AG10803 (cell line): ENCODE results near the gene MLXIPL.
A peak's percentile ranks its signal among the peaks of the same experiment; 100 is the strongest.
"Not testable (repeated sequence)": the region's sequence is repeated elsewhere in the genome, so short reads cannot be mapped to it uniquely, and the experiment has no call there.

Experiments used
- DNase-seq: peaks from one replicate; pipeline ENCODE4 v3.0.0; 2010; ENCODE audit warnings: low read depth
- H3K4me3 ChIP-seq: 2 replicates; pipeline ENCODE4 v1.5.1; 2011; ENCODE audit warnings: mild to moderate bottlenecking, low read length, control low read depth
- TF ChIP-seq, protein P1 (sequence below): conservative IDR thresholded peaks from 2 replicates; pipeline ENCODE4 v1.5.1; 2011; ENCODE audit warnings: mild to moderate bottlenecking, low read length, control low read depth, inconsistent platforms

Gene MLXIPL

DNA sequence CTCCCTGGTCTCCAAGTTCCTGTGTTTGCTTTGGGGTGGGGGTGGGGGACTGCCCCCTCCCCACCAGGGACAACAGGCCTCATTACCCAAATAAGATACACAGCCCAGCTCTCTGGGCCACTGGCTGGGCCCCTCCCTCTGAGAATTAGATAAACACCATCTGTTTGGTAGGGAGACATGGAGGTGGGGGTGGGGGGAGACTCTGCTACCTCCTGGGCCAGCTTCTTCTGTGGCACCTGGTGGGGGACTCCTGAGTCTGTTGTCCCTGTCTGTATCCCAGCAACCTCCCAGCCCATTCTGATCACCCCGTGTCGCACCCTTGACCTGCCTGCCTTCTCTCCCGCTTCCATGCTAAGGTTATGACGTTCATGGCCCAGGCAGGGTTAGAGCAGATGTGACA is 5.8 kb downstream of the MLXIPL start:
- H3K4me3 ChIP-seq: no peak overlapping the region
- TF ChIP-seq, protein P1, sequence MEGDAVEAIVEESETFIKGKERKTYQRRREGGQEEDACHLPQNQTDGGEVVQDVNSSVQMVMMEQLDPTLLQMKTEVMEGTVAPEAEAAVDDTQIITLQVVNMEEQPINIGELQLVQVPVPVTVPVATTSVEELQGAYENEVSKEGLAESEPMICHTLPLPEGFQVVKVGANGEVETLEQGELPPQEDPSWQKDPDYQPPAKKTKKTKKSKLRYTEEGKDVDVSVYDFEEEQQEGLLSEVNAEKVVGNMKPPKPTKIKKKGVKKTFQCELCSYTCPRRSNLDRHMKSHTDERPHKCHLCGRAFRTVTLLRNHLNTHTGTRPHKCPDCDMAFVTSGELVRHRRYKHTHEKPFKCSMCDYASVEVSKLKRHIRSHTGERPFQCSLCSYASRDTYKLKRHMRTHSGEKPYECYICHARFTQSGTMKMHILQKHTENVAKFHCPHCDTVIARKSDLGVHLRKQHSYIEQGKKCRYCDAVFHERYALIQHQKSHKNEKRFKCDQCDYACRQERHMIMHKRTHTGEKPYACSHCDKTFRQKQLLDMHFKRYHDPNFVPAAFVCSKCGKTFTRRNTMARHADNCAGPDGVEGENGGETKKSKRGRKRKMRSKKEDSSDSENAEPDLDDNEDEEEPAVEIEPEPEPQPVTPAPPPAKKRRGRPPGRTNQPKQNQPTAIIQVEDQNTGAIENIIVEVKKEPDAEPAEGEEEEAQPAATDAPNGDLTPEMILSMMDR: no peak
- DNase-seq: no peak

GRCh38 chr7:73617520-73617919 is 6.8 kb downstream of the MLXIPL start:
- not testable (repeated sequence) for DNase-seq, H3K4me3 ChIP-seq

- no peak overlapping the region for H3K4me3 ChIP-seq
- TF ChIP-seq, protein P1: peak; percentile 29; the same call in 1 of the 2 replicates
- peak; percentile 26 for DNase-seq
Observed at GRCh38 chr7:73615886-73616285, 8.4 kb downstream of the MLXIPL start.

DNA sequence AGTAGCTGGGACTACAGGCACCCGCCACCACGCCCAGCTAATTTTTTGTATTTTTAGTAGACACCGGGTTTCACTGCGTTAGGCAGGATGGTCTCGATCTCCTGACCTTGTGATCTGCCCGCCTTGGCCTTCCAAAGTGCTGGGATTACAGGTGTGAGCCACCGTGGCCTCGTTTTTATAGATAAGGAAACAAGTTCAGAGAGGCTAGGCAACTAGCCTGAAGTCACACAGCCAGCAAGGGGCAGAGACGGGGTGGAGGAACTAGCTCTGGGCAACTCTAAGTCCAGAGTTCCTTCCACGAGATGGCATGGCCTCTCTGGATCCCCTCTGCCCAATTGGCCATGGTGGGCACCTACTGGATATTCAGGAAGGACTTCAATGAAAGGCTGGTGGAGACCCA is 9.4 kb downstream of the MLXIPL start:
- H3K4me3 ChIP-seq, DNase-seq: not testable (repeated sequence)

- DNase-seq: no peak
- no peak overlapping the region for H3K4me3 ChIP-seq
- TF ChIP-seq, protein P1: no peak
Observed at GRCh38 chr7:73613954-73614735, 10.2 kb downstream of the MLXIPL start.

DNA sequence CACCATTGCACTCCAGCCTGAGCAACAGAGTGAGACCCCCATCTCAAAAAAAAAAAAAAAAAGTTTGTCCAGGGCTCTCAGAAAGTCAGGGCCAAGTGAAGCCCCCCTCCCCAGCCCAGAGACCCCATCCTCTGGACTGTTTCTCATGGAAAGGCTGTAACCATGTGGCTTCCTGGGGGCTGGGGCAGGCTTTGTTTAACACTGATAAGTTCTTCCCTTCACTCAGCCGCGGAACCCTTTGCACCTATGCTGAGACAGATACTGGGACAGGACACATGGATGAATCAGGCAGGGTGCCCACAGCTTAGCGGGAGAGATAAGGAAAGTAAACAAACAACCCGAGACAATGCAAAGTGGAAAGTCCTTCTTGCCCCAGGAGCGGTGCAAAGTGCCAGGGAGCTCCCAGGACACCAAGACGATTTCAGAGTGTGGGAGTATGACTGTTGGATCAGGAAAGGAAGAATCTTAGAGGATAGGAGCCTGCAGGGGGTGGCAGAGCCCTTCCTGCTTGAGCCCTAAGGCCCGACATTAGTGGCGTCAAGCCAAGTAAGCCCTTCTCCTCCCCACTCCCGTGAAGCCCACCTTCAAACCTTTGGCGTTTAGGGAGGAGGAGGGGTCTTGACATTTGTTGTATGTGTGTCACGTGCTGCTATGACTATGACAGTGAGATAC is 11.6 kb downstream of the MLXIPL start:
- no peak overlapping the region for H3K4me3 ChIP-seq
- TF ChIP-seq, protein P1: no peak
- peak; percentile 21 for DNase-seq

DNA sequence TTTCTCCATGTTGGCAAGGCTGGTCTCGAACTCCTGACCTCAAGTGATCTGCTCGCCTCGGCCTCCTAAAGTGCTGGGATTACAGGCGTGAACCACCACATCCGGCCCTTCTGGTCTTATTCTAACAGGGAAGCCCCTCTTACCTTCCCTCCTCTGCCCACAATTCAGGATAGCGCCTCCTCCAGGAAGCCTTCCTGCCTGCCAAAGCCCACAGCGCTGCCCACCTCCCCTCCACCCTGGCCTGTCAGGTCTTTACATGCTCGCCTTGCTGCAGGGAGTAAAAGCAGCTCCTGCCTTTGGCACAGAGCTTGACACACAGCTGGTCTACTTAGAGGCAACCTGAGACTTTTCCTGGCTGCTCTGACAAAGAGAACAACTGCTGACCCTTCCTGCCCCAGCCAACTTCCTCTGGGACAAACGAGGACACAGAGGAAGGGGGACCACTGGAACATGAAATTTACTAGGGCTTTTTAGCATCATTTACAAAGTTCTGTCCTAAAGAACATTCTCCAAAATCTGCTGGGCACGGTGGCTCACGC is 13.2 kb downstream of the MLXIPL start:
- DNase-seq: no peak
- TF ChIP-seq, protein P1: no peak
- no peak overlapping the region for H3K4me3 ChIP-seq

- DNase-seq: no peak
- no peak overlapping the region for H3K4me3 ChIP-seq
- TF ChIP-seq, protein P1: no peak
Observed at GRCh38 chr7:73610105-73610504, 14.2 kb downstream of the MLXIPL start.

DNA sequence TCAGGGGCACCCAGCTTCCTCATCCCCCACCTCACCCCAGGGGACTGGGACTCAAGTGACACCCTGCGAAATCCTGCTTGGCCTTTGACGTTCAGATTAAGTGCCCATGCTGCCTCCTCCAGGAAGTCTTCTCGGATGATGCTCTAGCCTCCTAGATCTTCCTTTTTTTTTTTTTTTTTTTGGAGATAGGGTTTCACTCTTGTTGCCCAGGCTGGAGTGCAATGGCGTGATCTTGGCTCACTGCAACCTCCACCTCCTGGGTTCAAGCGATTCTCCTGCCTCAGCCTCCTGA is 16.7 kb downstream of the MLXIPL start:
- DNase-seq, H3K4me3 ChIP-seq: not testable (repeated sequence)
